HepG2 (cell line): ENCODE data around the gene IRF2BPL. TPM values are rescaled to one million over a fixed set of nuclear protein-coding genes. Genes with fewer than 3 reads are reported as not detected.

ENCODE experiments used
- FOXP1 ChIP-seq, 2 experiments: fragments of 450-650 bp in 1 of 2; IDR thresholded peaks; 2 replicates each; pipeline ENCODE4 v1.6.1; 2017 to 2018; ENCODE audit warnings: antibody characterized with exemption in 1 of 2
- HBP1 ChIP-seq: IDR thresholded peaks from 2 replicates; pipeline ENCODE4 v1.6.1; 2016; ENCODE audit warnings: low read depth, control low read depth
- JARID2 ChIP-seq: sonication (generic); formaldehyde crosslinking; IDR thresholded peaks from 2 replicates; pipeline ENCODE4 v1.8.1; 2023; ENCODE audit warnings: missing genetic modification reagents, inconsistent platforms; ENCODE audit not compliant: insufficient replicate concordance
- JUND ChIP-seq: sonication (generic); formaldehyde crosslinking; IDR thresholded peaks from 2 replicates; pipeline ENCODE4 v1.8.0; 2022; ENCODE audit warnings: mild to moderate bottlenecking, missing genetic modification reagents
- MAFF ChIP-seq: IDR thresholded peaks from 2 replicates; pipeline ENCODE4 v1.6.1; 2011; ENCODE audit warnings: low read depth, low read length, improper control_type of control experiment
- MEIS2 ChIP-seq: sonication (generic); formaldehyde crosslinking; IDR thresholded peaks from 2 replicates; pipeline ENCODE4 v1.9.0; 2021; ENCODE audit warnings: mild to moderate bottlenecking, missing genetic modification reagents
- NFKB2 ChIP-seq: sonication (generic); formaldehyde crosslinking; IDR thresholded peaks from 2 replicates; pipeline ENCODE4 v1.4.0; 2020; ENCODE audit warnings: missing genetic modification reagents, borderline replicate concordance
- NR2F6 ChIP-seq, 2 experiments: IDR thresholded peaks; 2 replicates each; pipeline ENCODE4 v1.6.1; 2016; ENCODE audit warnings: antibody characterized with exemption in 1 of 2, mild to moderate bottlenecking in 1 of 2
- PAF1 ChIP-seq: IDR thresholded peaks from 2 replicates; pipeline ENCODE4 v1.6.1; 2016; ENCODE audit warnings: missing genetic modification reagents, missing compliant biosample characterization
- PAX8 ChIP-seq: sonication (generic); formaldehyde crosslinking; IDR thresholded peaks from 2 replicates; pipeline ENCODE4 v1.8.0; 2022; ENCODE audit warnings: mild to moderate bottlenecking, missing genetic modification reagents, borderline replicate concordance
- PBX2 ChIP-seq: IDR thresholded peaks from 2 replicates; pipeline ENCODE4 v1.6.1; 2016; ENCODE audit warnings: control low read depth
- PHF8 ChIP-seq: sonication (generic); formaldehyde crosslinking; IDR thresholded peaks from 2 replicates; pipeline ENCODE4 v1.5.0; 2020; ENCODE audit warnings: missing genetic modification reagents
- SALL2 ChIP-seq: sonication (generic); formaldehyde crosslinking; IDR thresholded peaks from 2 replicates; pipeline ENCODE4 v1.8.1; 2023; ENCODE audit warnings: mild to moderate bottlenecking, missing genetic modification reagents, inconsistent platforms
- SNAPC2 ChIP-seq: sonication (generic); formaldehyde crosslinking; IDR thresholded peaks from 2 replicates; pipeline ENCODE4 v1.8.1; 2022; ENCODE audit warnings: mild to moderate bottlenecking, missing genetic modification reagents
- TFAP4 ChIP-seq: sonication (generic); IDR thresholded peaks from 2 replicates; pipeline ENCODE4 v1.6.1; 2016; ENCODE audit warnings: low read depth, borderline replicate concordance
- ZMYM2 ChIP-seq: sonication (generic); formaldehyde crosslinking; IDR thresholded peaks from 2 replicates; pipeline ENCODE4 v1.8.0; 2022; ENCODE audit warnings: mild to moderate bottlenecking, missing genetic modification reagents
- ZNF143 ChIP-seq: sonication (generic); formaldehyde crosslinking; IDR thresholded peaks from 2 replicates; pipeline ENCODE4 v1.4.0; 2020; ENCODE audit warnings: missing genetic modification reagents
- ZNF354B ChIP-seq: sonication (generic); formaldehyde crosslinking; IDR thresholded peaks from 2 replicates; pipeline ENCODE4 v1.8.0; 2022; ENCODE audit warnings: mild to moderate bottlenecking, missing genetic modification reagents
- ZNF441 ChIP-seq: sonication (generic); formaldehyde crosslinking; IDR thresholded peaks from 2 replicates; pipeline ENCODE4 v1.7.0; 2021; ENCODE audit warnings: missing genetic modification reagents, borderline replicate concordance
- ZNF547 ChIP-seq: sonication (generic); formaldehyde crosslinking; IDR thresholded peaks from 2 replicates; pipeline ENCODE4 v1.5.1; 2020; ENCODE audit warnings: mild to moderate bottlenecking, missing genetic modification reagents
- ZNF703 ChIP-seq: sonication (generic); formaldehyde crosslinking; IDR thresholded peaks from 2 replicates; pipeline ENCODE4 v1.5.1; 2020; ENCODE audit warnings: missing genetic modification reagents, mild to moderate bottlenecking, moderate library complexity, borderline replicate concordance
- ZNF766 ChIP-seq: sonication (generic); formaldehyde crosslinking; IDR thresholded peaks from 2 replicates; pipeline ENCODE4 v1.5.0; 2020; ENCODE audit warnings: missing genetic modification reagents, borderline replicate concordance
- ZNF768 ChIP-seq: sonication (generic); formaldehyde crosslinking; IDR thresholded peaks from 2 replicates; pipeline ENCODE4 v1.4.0; 2020; ENCODE audit warnings: missing genetic modification reagents
- ZNF772 ChIP-seq: sonication (generic); formaldehyde crosslinking; IDR thresholded peaks from 2 replicates; pipeline ENCODE4 v1.5.0; 2020; ENCODE audit warnings: mild to moderate bottlenecking, missing genetic modification reagents
- ZXDC ChIP-seq: sonication (generic); formaldehyde crosslinking; IDR thresholded peaks from 2 replicates; pipeline ENCODE4 v1.5.0; 2020; ENCODE audit warnings: mild to moderate bottlenecking, missing genetic modification reagents
- polyA plus RNA-seq, 8 experiments: library from polyadenylated mRNA; depleted of rRNA in 3 of 8; stranded (reverse) in 7 of 8; unstranded in 1 of 8; fragments of >200 nt; fragmentation: Illumina TruSeq in 4 of 8; extraction: Trizol in 4 of 8; gene quantifications; 2 replicates each; pipeline versions ENCODE4 v1.2.1 to v1.2.3, GENCODE V29; 2011 to 2016; ENCODE audit warnings: low read depth in 4 of 8, missing spikeins in 1 of 8, mixed read lengths in 1 of 8; ENCODE audit not compliant: insufficient read depth in 1 of 8
- total RNA-seq, 5 experiments: library from RNA; depleted of rRNA; stranded (reverse); fragments of >200 nt; fragmentation: Illumina TruSeq; extraction: Trizol; gene quantifications; 2 replicates each; pipeline ENCODE4 v1.2.3, GENCODE V29; 2016; ENCODE audit warnings: low read depth in 1 of 5

Gene IRF2BPL
- total and polyA plus RNA-seq, 2 of the 13 experiments (the other 11 are each of a cell fraction or from before 2014, with no cell fraction given) = 6.6 to 8.4 TPM

- TF ChIP-seq MAFF = no peak
- TF ChIP-seq PAX8 (CRISPR knock-in tag) = no peak
- peak; percentile 64; the same call in 1 of the 2 replicates for TF ChIP-seq TFAP4
- no peak for TF ChIP-seq JARID2 (CRISPR knock-in tag)
- TF ChIP-seq ZMYM2 (CRISPR knock-in tag) = peak; percentile 29; the same call in 1 of the 2 replicates
- TF ChIP-seq ZNF703 (CRISPR knock-in tag) = no peak
- TF ChIP-seq ZNF766 (CRISPR knock-in tag) = no peak
- TF ChIP-seq PHF8 (CRISPR knock-in tag) = no peak
- no peak for TF ChIP-seq ZNF143 (CRISPR knock-in tag)
- TF ChIP-seq SALL2 (CRISPR knock-in tag) = no peak
- no peak for TF ChIP-seq ZNF354B
- TF ChIP-seq PBX2 (CRISPR knock-in tag) = no peak
- no peak for TF ChIP-seq NFKB2 (CRISPR knock-in tag)
- TF ChIP-seq ZNF441 (CRISPR knock-in tag) = no peak
- TF ChIP-seq HBP1 = no peak
- TF ChIP-seq JUND (CRISPR knock-in tag) = no peak
- TF ChIP-seq SNAPC2 (CRISPR knock-in tag) = no peak
- TF ChIP-seq MEIS2 = peak; percentile 57; the same call in 1 of the 2 replicates
- no peak for TF ChIP-seq FOXP1 (IDR thresholded peaks at IDR 0.05)
- TF ChIP-seq FOXP1 (CRISPR knock-in tag; IDR thresholded peaks at IDR 0.05) = peak; percentile 55
- TF ChIP-seq ZXDC (CRISPR knock-in tag) = no peak
- peak; percentile 52 for TF ChIP-seq NR2F6 (IDR thresholded peaks at IDR 0.05)
- TF ChIP-seq NR2F6 (CRISPR knock-in tag; IDR thresholded peaks at IDR 0.05) = peak; percentile 77
- TF ChIP-seq ZNF772 (CRISPR knock-in tag) = peak; percentile 83
- no peak for TF ChIP-seq ZNF768 (CRISPR knock-in tag)
- no peak for TF ChIP-seq ZNF547 (CRISPR knock-in tag)
- no peak for TF ChIP-seq PAF1 (CRISPR knock-in tag)
Observed at GRCh38 chr14:77023001-77023996, 5.2 kb downstream of the IRF2BPL start (continued).
